ENCODE measurements around the gene MLLT1.

Gene MLLT1

DNA sequence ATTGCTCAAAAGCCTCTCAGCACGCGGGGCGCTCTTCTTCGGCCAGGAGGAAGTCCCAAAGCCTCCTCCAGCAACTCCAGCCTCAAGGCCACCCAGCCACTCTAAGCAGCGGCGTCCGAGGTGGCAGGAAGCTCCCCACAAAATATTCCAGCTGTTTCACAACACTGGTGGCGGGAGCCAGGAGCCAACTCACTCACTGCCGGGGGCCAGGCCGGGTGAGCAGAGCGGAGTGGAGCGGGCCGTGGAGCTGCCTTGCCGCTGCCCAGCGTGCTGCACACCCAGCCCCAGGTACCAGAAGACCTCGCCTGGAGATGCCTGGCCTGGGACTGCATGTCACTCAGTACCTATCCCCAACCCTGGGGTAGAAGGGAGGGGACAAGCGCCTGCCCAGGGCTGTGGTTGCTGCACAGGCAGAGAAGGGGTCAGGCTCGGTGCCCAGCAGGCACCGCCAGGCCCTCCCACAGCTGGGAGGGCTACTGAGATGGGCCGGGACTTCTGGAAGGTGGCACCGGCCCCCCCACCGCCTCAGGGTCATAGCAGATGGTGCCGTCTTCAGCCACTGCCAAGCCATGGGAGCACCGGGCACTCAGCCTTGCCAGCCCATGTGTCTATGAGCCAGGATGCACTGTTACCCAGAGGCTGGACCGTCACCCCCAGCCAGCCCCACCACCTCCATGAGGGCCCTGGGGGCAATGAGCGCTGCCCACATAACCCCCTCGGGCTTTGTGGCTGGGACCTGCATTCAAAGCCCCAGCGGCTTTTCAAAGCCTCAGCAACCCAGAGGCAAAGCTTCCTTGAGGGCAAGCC is 59.2 kb downstream of the MLLT1 start:
- DNase-seq = no peak

DNA sequence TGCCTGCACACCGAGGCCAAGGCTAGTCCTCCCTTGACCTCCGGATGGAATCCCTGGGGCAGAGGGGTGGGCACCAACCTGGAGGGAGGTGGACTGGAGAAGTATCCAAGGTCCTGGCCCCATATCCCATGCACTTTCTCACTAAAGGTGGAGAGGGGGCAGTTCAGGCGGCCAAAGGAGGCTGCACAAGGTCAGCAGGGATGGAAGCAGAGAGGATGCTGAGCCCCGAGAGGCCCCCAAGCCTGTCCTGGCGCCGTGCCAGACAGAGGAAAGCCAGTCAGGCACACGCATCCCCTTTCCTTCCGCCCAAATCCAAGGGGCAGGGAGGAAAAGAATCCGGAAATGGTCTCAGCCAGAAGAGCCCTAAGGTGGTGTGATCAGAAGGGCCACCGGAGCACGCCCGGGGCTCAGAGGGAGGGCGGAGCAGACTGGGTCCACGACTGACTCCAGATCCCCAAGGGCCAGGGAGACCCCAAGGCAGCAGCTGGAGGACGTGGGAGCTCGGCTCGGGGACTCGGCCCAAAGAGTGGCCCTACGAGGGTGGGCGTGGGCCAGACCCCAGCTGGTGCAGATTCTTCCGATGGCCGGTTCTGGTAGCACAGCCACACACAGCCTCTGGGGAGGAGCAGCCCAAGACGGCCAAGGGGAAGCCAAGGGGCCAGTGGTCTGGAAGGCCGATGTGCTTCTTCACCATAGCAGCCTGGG is 60.0 kb downstream of the MLLT1 start:
- DNase-seq = no peak

DNA sequence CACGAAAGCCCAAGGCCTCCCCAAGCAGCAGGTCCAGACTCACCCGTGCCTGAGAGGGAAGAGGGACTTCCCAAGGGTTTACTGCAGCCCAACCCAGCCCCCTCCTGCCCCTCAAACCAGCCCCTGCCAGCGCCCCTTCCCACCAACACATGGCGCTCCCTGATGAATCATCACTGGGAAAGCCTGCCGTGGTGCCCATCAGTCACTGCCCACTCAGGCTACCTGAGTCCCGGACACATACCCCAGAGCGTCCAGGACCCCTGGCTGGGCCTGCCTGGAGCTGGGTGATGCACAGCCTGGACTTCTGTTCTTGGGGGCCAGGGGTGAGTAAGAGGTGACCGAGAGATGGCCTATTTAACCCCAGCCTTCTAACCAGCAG is 60.6 kb downstream of the MLLT1 start:
- no peak for DNase-seq

DNA sequence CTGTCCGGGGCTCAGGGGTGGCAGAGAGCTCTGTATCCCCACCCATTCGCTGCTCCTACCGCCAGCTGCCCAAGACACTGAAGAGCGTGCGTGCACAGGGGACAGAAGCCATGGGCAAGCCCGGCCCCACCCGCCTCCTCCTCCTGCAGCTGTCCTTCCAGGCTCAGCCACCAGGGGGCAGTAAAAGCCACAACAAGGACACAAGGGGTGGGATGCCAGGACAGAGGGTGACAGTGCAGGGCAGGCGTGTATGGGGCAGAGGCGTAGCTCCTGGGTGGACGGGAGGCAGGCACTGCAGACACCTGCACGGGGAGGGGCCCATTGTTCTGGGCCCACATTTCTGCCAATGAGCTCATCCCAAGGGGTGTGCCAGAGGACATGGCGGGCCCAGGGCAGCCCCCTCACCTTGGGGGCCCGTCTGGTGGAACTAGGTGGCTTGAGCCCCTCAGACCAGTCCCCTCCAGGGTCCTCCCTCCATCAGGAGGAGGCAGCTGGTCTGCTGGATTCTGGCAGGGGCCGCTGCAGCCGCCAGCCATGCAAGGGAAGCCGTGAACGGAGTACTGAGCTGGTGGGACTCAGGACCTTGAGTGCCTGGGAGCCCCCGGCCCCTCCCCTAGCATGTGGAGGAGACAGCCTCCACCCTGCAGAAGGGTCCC is 61.2 kb downstream of the MLLT1 start:
- DNase-seq = peak; percentile 13

DNA sequence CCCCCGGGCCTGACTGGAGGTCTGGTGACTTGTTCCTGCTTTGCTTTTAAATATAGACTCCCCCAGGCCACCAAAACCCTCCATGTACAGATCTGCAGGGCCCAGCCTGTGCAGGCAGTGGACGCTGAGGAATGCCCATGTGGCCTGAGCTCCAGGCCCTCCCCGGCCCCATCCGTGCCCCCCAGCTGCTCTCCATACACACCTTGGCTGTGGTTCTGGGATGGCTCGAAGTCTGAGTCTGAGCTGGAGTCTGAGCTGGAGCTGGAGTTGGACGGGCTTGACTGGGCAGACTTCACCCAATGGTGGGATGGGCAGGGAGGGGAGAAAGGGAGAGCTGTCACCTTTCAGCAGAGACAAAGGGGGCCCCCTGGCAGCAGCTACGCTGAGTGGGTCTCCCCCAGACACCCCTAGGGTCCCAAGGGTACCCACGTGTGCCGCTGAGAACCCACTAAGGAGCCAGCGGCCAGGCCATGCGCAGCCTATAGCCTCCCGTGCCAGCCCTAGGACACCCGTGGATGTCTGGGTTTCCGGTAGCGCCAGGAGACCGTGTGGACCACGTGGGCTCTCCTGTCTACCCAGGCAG is 61.9 kb downstream of the MLLT1 start:
- no peak for DNase-seq

DNA sequence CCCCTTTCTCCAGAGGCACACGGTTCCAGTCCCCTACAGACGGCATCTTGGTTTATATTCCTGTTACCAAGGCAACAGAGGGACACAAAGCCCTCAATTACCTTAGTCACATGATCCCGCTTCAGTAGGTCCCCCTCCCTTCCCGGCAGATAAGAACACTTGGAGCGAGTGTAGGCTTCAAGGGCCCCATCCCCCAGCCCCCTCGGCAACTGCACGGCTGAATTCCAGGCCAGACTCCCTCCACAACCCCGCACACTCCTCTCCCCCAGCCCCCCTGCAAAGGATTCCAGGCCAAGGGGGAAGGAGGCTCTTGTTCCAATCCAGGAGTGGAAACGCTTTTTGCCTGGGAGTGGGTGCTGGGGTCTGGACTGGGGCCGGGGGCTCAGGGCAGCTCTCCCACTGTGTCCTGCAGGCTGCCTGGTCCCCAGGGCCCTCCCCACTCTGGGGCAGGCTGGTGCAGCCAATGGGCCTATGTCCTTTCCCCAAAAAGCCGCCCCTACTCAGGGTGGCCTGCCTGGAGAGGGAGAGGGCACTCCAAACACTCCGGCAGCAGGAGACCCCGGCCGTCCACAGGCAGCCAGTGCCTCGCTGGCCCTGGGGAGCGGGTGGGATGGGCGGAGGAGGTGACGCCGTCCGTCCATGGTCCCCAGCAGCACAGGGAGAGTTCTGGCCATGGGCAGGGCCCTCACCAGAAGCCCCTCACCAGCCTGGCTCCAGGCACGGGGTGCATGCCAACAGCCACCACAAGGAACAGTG is 62.6 kb downstream of the MLLT1 start:
- DNase-seq = no peak

DNA sequence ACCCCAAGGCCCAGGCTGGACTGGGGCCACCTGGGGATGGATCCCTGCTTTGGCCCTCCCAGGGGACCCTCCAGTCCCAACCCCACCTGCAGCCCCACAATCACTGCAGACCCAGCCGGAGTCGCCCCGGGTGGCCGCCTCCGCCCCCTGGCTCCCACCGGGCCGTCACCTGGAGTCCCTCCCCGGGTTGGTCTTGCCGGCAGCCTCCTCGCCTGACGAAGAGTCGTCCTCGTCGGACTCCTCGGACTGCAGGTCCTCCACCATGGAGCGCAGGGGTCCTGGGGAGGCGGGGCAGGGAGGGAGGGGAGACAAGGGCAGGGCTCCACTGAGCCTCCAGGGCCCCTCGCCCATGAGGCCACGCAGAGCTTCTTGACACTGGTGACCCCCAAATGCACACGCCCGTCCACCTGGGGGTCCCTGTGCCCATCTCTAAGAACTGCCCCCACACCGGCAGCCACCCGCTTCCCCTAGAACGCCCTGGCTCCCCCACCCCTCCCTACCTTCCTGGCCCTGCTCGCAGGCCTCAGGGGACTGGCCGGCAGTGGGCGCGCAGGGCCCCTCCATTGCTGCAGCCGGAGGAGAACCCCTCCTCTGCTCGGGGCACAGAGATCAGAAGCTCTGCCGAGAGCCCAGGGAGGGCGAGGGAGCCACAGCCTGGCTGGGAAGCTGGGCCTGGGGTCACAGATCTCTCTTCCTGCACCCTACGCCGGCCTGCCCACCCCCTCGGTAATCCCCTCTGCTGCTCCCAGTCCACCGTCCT is 63.4 kb downstream of the MLLT1 start:
- no peak for DNase-seq

DNA sequence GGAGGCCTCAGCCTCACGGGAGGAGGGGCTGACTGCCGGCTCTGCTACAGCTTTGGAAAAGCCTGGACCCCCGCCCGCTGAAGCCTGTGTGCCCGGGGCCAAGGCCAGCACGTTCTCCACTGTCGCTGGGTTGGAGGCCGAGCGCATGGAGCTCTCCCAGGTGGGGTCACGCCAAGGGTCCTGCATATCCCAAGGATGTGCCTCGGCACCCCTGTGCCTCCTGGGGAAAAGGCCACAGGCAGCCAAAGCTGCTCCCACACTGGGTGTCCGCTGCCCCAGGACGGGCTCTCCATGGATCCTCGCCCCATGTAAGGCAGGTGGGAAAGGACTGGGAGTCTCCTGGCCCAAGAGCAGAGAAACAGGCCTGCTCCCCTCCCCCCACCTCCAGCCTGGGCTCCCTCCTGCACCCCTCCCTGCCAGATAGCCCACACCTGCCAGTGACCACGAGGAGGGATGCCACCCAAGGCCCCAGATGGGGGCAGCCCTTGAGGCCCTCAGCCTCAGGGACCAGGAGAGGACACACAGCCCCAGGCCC is 64.0 kb downstream of the MLLT1 start:
- no peak for DNase-seq

DNA sequence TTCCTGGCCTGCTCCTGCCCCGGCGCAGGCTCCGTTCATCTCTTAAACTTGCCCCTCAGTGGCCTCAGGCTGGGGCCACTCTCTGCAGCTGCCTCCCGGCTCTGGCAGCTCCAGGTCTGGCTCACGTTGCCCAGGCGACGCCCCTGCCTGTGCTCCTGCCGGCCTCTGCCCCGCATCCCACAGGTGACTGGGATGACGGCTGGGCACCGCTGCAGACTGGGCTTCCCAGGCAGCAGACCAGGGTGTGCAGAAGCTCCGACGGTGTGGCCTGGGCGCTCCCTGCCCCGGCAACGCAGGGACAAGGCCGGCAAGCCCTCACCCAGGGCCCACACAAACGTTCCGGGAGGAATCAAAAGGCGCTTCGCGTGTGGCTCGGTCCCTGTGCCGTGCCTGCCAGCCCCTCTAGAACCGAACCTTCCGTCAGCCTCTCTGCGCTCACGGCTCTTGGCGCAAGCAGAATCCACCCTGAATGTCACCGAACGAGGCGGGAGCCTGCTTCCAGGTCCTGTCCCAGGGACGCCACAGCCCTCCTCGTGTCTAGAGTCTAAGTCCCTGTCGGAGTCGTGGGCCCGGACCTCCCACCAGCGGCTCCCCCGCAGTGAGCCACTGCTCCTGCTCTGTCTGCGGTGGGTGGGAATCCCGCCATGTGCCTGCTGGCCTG is 64.8 kb downstream of the MLLT1 start:
- DNase-seq = no peak

DNA sequence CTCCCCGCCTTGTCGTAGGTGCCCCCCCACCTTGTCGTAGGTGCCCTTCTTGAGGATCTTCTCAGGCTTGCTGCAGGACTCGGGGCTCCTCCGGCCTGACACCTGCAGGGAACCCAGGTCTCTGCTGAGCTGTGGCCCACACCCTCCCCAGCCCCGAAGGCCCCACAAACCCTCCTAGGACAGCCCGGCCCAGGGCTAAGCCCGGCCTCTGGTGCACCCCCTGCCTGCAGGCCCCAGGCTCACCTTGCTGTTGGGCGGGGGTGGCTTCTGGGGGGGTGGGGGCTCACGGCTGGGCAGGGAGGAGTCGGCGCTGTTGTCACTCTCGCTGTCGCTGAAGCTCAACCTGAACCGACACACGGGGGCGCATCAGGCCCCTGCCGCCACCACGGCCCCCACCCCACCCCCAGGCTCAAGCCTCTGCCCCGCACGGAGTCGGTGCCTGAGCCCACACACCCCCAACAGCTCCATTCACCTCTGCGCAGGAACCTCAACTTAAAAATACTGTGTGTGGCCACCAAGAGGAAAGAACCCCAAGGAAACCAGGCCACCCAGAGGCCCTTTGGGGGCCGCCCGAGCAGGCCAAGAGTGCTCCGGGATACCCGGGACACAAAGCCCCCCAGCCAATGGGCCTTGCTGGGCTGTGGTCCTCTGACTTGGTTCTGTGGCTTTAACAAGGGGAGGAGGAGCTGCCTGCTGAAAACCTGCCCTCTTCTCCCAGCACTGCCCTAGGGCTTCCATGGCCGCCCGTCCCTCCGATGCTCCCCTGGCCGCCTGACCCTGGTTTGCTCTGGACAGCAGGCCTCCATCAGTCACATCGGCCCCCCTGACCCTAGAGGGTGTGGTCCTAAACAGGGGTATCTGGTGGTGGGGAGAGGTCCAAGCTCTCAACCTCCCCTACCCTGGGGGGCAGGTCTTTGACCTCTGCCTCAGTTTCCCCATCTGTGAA is 65.8 kb downstream of the MLLT1 start:
- DNase-seq = no peak

DNA sequence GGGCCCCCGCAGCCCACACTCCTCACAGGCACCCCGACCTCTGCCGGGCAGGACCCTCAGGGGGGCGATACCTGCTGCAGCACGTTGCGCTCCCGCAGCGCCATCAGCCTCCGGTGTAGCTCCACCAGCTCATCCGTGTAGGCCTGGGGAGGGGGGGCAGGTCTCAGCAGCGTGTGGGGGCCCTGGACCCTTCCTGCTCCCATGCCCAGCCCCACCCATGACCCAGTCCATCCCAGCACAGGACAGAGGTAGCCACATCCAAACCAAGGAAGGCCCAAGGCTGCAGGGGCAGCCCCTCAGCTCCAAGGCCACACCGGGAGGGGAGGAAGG is 66.5 kb downstream of the MLLT1 start:
- no peak for DNase-seq

DNA sequence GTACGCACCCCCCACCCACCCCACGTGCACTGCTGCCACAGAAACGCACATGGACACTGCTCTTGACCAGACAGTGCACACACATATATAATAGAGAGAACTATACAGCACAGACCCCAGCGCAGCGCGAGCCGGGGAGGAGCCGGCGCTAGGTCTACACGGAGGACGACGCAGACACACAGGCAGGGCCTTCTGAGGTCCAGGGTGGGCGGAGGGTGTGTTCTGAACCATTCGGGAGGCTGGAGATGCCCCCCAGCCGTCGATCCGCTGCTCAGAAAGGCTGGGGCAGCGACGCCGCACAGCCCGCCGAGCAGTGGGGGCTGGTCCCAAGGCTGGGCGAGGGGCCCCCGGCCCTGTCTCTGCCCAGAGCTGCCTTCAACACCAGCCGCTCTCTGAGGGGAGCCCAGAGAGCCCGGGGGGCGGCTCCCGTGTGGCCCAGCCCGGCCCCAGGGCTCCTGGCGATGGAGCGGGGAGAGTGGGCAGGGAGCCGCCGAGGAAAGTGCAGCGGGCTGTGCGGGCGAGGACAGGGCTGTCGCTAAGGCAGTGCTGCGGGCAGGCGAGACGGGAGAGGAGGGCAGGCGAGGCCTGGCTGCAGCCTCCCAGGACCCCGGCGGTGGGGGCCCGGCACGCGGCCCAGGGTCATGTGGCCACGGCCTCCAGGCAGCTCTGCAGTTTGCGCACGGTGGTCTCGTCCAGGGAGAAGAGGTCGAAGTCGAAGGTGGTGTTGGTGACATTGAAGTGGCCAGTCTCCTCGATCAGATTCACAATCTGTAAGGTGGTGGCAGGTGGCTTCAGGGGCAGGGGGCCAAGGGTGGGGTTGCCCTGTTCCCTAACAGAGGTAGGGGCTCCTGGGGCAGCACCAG is 67.1 kb downstream of the MLLT1 start:
- no peak for DNase-seq

DNA sequence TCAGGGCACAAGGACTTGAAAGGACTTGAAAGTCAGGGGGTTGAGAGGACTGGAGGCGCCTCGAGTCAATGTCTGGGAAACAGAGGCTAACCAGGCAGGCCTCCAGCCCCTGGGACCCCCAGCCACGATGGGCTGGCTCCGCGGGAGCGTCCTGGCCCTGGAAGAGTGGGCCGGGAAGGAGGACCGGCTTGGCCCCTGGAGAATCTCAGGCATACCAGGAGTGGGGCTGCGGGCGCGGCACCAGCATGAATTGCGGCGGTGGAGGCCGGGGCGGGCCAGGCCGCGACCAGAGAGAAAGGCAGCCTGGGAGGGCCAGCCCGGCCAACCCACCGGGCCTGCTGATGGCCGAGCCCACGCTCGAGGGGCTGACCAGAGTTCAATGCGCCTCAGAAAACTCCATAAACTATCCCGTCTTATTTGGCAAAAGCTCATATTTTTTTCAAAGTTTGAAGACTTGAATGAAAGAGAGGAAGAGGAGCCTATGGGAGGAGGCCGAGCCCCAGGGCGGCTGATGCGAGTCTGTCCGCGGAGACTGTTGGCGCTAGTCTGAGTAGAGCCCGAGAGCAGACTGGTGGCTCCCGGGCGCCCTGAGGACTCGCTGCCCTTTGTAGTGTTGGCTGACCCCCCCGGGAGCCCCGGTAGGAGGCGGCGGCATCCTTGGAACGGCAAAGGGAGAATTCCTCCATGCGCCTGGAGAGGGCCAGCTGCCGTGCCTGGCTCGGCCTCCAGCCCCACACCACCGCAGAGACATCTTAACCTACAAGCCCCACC is 68.0 kb downstream of the MLLT1 start:
- no peak for DNase-seq

DNA sequence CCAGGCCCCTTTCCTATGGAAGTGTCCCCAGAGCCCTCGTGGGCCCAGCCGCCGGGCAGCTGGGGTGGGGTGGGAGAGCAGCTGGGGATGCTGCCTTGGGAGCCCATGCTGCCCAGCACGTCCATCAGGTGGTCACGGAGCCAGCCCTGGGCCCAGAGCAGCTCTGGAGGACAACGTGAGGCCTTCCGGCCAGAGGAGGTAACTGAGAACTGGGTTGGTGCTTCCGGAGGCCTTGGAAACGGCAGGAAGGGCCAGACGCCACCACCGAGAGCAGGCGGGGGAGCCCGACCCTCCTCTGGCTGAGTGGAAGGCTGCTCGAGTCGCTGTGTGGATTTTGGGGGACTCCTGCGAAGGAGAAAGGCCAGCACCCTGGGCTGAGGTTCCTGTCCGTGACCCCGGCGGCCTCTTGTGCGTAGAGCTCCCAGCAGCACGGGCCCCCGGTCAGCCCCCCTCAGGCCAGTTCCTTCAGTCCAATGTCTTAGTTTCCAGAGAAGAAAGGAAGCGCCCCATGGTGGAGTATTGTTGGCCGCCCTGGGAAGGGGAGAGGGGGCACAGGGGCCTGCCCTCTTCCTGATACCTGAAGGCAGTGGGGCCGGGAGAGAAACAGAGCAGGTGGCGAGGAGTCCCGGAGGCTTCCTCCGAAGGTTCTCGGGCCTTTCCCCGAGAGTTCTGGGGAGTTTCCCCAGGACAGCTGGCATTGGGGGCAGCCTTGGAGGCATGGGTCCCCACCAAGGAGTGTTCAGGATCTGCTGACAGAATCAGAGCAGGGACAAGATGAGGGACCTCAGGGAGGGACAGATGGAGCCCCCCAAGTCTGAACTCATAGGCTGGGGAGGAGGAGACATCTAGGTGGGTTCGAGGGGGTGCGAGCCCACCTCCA is 68.8 kb downstream of the MLLT1 start:
- DNase-seq = no peak

DNA sequence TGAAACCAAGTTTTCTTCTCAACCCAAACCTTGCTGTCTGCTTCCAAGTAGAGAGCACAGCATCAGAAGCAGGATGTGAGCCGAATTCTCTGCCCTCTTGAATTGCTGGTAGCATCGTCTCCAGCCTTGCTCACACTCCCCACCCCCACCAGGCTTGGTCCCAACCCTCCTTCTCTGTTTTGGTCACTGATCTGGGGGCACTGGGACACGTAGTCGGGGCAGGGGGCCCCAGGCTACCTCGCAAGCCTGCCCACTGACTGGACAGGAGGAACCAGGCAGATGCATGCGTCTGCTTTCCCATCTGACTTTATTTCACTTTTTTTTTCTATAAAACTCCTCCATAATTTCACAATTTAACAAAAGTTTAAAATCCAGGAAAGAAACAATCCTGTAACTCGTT is 69.7 kb downstream of the MLLT1 start:
- DNase-seq = no peak

DNA sequence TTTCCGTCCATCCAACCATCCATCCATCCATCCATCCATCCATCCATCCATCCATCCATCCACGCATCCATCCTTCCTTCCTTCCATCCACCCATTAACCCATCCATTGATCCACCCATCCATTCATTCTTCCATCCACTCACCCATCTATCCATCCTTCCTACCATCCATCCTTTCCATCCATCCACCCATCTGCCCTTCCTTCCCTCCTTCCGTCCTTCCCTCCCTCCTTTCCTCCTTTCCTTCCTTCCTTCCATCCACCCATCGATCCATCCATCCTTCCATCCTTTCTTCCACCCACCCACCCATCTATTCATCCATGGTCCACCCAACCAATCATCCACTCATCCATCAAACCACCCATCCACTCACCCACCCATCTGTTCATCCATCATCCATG is 70.1 kb downstream of the MLLT1 start:
- no peak for DNase-seq

DNA sequence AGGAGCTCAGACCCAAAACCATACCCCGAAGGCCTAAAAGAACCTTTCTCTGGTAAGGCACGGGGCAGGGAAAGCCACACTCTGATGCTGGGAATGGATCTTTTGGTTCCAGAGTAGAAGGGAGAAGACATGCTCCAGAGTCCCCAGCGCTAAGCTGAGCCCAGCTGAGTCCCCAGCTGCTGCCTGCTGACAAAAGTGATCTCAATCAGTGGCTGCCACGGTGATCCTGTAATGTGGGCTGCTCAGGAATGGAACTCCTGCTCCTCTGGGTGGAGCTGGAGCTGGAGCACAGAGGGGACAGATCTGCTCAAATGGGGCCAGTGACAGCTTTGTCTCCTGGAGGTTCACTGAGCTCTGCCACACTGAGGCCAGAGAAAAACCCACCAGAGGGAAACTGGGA is 70.5 kb downstream of the MLLT1 start:
- no peak for DNase-seq
